Activated naive CD8-positive, alpha-beta T cell treated with anti-CD3 and anti-CD28 coated beads, Interleukin-2, amount 50 U/mL, for 24 hours (primary cell): Measurements from ENCODE around the gene HNMT.

Experiments
- ATAC-seq: fragments of 150-1000 bp; cut with Tn5 transposase; one replicate; pipeline ENCODE4 v1.10.0; 2021
- DNase-seq: peaks from one replicate; pipeline ENCODE4 v3.0.0; 2021
- H3K27ac Mint-ChIP-seq: one replicate; pipeline ENCODE4 v1.8.0; 2021; ENCODE audit warnings: mild to moderate bottlenecking, mixed read lengths
- H3K27me3 Mint-ChIP-seq: one replicate; pipeline ENCODE4 v1.8.0; 2021; ENCODE audit warnings: mixed read lengths
- H3K36me3 Mint-ChIP-seq: one replicate; pipeline ENCODE4 v1.8.0; 2021; ENCODE audit warnings: low read depth, mixed read lengths
- H3K4me1 Mint-ChIP-seq: one replicate; pipeline ENCODE4 v1.8.0; 2021; ENCODE audit warnings: mixed read lengths
- H3K4me3 Mint-ChIP-seq: one replicate; pipeline ENCODE4 v1.8.0; 2021; ENCODE audit warnings: mild to moderate bottlenecking, moderate library complexity, mixed read lengths
- H3K9me3 Mint-ChIP-seq: one replicate; pipeline ENCODE4 v1.8.0; 2021; ENCODE audit warnings: mixed read lengths

The HNMT gene

DNA sequence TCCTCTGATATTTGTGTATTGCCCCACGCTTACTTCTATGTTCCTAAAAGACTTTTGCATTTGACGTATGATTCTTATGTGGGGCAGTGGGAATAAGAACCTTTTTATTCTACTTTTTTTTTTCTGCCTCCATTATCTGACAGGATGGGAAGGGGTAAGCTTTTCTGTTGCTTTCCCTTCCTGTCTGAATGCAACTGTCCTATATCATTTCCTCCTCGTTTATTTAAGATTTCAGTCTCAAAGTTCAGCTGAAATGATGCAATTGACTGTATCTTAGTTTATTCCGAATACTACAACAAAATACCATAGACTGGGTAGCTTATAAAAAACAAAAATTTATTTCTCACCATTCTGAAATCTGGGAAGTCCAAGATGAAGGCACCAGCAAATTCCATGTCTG, 24.1 kb upstream of the HNMT start:
- H3K9me3 Mint-ChIP-seq = no peaks in the 10 kb centered on the region
- H3K27ac Mint-ChIP-seq = no peak overlapping the region
- ATAC-seq (no peak), DNase-seq (no peak)
- H3K4me3 Mint-ChIP-seq = no peak overlapping the region
- no peaks in the 10 kb centered on the region for H3K4me1 Mint-ChIP-seq
- H3K27me3 Mint-ChIP-seq = no peaks in the 10 kb centered on the region
- H3K36me3 Mint-ChIP-seq = no peaks in the 10 kb centered on the region

DNA sequence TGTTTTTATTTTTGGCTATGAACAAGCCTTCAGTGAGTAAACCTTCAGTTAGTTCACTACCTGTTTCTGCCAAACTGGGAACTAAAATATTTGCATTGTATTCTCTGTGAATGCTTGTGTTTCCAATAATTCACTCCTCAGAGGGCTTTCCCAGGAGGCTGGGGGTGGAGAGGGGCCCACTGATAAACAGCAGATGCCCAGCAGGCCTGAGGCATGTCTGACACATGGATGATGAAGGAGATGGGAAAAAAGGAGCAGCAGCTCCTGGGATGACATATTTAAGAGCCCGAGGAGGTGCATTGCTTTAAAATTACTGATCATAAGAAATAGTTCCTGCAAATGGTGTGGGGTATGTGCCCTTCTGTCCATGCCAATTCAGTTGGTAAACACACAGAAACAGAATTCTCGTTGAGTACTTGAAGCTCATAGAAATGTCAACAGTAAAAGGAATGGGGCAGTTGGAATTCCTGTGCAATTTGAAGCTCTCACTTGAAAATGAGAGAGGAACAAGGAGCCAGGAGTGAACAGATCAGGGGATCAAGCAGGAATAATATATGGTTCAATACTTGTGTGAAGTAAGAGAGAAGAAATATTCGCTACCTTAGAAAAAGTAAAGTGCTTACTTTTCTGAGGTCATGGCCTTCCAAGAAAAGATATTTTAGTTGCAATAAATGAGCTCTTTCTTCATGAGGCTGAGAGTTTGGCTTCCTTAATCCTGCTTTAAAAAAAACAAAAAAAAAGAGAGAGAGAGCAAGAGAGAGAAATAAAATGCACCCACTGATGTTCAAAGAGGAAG, 22.0 kb upstream of the HNMT start:
- H3K4me3 Mint-ChIP-seq = no peak overlapping the region
- H3K27ac Mint-ChIP-seq = no peak overlapping the region
- H3K27me3 Mint-ChIP-seq = no peaks in the 10 kb centered on the region
- H3K9me3 Mint-ChIP-seq = no peaks in the 10 kb centered on the region
- H3K4me1 Mint-ChIP-seq = no peaks in the 10 kb centered on the region
- ATAC-seq (no peak), DNase-seq (no peak)
- H3K36me3 Mint-ChIP-seq = no peaks in the 10 kb centered on the region

DNA sequence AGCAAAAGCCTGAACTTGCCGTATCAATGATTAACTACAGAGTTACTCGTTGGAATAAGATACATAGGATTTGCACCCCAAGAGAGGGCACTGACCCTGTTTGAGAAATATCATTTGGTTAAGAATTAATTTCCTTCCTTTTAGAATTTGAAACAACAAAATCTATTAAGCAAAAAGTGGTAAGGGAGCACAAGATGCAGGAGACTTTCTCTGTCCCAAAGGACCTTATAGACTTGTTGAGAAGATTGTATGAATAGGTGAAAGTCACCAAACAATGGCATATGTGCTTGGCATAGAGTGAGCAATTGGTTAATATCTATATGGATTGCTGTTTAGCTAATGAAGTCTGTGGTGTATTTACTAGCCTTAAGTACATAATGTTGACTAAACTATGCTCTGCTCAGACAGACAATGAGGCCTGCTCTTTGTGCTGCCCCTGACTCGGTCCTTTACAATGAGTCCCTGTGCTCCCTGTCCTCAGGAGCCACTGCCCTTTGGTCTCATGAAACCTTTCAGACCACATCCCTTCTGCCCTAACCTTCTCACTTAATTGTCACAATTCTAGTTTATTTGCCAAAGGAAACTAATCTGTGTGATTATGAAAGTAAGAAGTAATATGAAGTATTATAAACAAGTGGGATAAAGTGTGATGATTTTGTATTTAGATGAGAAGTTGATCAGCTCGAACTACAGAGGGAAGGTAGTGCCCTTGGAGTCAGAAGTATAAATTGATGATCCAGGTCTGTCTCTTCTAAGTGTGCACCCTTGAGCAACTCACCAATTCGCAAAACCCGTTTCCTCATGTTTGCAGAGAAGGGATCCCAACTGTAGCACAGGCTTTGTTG, 21.2 kb upstream of the HNMT start:
- Mint-ChIP-seq H3K4me3 (no peak overlapping the region), H3K9me3 (no peaks in the 10 kb centered on the region), H3K4me1 (no peaks in the 10 kb centered on the region), H3K27me3 (peaks cover 5% of the 10 kb centered on the region), H3K27ac (no peak overlapping the region), H3K36me3 (no peaks in the 10 kb centered on the region)
- ATAC-seq = no peak
- no peak for DNase-seq

DNA sequence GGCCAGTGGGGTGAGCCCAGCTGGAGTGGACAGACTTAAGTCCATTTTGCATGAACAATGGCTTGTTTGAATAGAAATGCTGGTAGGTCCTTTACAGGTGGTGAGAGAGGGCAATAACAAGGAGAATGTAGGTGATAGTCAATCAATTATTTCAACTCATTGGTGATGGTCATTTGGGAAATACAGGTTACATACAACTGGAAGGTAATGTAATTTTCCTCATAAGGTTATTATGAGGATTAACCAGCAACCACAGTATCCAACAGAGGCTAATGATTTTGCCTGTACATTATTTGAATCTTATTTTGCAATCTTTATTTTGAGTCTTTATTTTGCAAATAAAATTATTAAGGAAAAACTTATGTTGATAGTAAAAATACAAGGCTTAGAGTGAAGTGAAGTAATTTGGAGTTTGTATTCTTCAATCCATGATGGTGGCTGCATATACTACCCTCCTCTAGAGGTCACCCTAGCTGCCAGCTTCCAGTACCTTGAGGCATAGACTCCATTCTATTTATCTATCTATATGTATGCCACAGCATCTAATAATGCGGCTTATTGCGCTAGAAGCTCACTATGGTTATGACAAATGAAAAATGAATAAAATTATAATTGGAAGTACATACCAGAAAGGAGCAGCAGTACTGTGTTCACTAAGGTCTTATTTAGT, 20.5 kb upstream of the HNMT start:
- no peak for ATAC-seq
- DNase-seq = no peak
- Mint-ChIP-seq H3K9me3 (no peaks in the 10 kb centered on the region), H3K4me1 (no peaks in the 10 kb centered on the region), H3K27ac (no peak overlapping the region), H3K27me3 (peaks cover 5% of the 10 kb centered on the region), H3K36me3 (no peaks in the 10 kb centered on the region), H3K4me3 (no peak overlapping the region)

DNA sequence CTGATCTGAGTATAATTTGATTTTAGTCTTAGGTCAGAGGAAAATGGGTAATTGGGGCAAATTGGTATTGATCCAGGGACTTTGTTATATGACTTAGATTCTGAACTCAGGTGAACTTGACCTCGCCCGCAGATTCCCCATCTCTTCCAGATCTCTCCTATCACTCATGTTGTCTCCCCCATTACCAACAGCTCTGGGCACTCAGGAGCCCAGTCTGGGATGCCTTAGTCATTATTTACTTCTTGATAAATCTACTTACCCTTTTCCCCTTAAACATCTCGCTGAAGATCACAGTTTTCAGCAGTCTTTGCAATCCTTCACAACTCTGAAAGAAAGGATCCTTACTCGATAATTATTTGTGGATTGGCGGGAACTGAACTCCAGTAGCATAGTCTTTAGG, 19.6 kb upstream of the HNMT start:
- H3K27me3 Mint-ChIP-seq = peaks cover 5% of the 10 kb centered on the region
- no peaks in the 10 kb centered on the region for H3K36me3 Mint-ChIP-seq
- H3K27ac Mint-ChIP-seq = no peak overlapping the region
- DNase-seq = no peak
- no peaks in the 10 kb centered on the region for H3K4me1 Mint-ChIP-seq
- H3K9me3 Mint-ChIP-seq = no peaks in the 10 kb centered on the region
- ATAC-seq = no peak
- no peak overlapping the region for H3K4me3 Mint-ChIP-seq

DNA sequence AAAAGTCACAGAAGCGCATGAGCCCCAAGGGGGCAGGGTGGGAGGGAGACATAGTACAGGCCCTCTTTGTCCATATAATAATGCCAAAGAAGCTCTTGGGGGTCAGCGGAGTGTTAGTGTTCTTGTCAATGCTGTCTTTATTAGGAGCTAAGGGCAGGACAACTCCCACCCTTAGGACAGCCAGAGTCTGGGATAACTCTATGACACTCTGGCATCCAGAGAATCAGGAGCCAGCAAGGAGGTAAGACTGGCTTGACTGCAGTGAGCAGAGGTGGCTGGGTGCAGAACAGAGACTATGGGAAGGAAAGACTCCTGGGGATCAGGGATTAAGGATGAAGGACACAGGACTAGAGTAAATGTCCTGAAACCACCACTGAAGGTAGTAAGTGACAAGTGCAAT, 19.0 kb upstream of the HNMT start:
- H3K27ac Mint-ChIP-seq = no peak overlapping the region
- ATAC-seq (no peak), DNase-seq (no peak)
- H3K9me3 Mint-ChIP-seq = no peaks in the 10 kb centered on the region
- H3K27me3 Mint-ChIP-seq = peaks cover 5% of the 10 kb centered on the region
- no peaks in the 10 kb centered on the region for H3K4me1 Mint-ChIP-seq
- no peaks in the 10 kb centered on the region for H3K36me3 Mint-ChIP-seq
- H3K4me3 Mint-ChIP-seq = no peak overlapping the region

DNA sequence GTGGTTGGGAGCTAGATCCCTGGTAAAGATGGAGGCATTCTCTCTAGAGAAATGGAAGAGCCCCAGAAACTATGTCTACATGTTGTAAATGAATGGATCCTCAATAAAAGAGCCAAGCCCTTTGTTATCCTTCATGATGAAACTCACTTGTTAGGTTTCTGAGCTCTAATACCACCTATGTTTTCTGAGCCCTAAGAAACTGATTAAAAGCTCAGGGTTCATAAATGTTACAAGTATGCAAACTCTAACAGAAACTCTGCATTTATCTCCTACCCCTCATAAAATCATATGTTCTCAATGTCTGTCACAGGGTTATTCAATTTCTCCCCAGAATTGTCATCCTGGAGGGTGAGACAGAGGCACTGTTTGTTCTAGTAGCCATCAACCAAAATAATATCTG, 18.0 kb upstream of the HNMT start:
- Mint-ChIP-seq H3K4me3 (no peak overlapping the region), H3K27me3 (peaks cover 5% of the 10 kb centered on the region), H3K36me3 (no peaks in the 10 kb centered on the region), H3K4me1 (no peaks in the 10 kb centered on the region), H3K9me3 (no peaks in the 10 kb centered on the region), H3K27ac (no peak overlapping the region)
- DNase-seq (no peak), ATAC-seq (no peak)

DNA sequence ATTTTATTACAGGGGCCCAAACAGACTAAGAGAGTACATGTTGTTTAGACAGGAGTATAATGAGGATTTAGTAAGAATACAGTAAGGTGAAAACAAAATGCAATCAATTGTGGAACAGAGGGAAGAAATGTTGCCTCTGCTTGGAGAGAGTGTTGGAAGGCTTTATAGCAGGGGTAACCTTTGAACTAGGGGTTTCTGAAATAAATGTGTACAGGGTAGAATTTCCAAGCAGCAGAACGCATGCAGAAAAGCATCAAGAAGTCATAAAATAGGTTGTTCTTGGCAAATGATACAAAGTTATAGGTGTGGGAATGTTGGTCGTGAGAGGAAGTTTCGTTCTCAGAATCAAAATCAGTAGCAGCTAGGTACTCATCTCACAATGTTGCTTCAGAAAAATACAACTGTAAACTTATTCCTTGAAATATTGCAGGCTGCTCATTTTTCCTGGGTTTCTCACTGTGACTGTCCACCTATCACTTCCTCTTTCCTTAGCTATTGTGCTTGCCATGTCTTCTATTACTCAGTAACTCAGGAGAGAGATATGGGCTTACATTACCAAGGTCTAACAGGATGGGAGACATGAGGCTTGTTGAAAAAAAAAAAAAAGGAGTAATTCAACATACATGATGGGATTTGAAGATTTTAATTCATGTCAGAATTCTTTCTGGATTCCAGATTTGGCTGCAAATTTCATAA, 17.1 kb upstream of the HNMT start:
- DNase-seq (no peak), ATAC-seq (no peak)
- Mint-ChIP-seq H3K36me3 (no peaks in the 10 kb centered on the region), H3K4me1 (peaks cover 8% of the 10 kb centered on the region), H3K4me3 (no peak overlapping the region), H3K27ac (no peak overlapping the region), H3K27me3 (peaks cover 5% of the 10 kb centered on the region), H3K9me3 (no peaks in the 10 kb centered on the region)

DNA sequence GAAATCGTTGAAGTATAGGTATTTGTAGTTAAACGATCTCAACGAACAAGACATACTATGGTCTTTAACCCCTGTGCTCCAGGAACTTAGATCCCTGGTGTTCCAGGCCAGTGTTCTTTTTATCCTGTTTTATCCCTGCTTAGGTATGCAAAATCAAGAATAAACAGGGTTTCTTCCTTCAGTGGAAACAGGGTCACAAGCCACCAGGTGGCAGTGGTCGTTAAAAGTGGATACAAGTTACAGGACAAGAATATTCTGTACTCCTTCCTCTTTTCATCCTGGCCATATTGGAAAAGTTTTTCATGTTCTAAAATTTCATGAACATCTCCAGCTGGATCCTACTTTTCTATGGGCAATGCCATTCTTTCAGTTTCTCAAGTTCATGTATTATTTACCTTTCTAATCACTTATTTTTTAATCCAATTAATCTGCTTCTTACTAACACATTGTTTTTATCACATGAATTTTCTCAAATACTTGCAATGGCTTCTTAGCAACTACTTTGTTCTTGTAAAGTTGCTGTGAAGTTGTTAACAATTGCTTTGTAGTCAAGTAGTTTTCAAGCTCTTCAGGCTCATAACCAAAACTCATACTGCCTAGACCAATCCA, 16.4 kb upstream of the HNMT start:
- DNase-seq = peak; percentile 34
- Mint-ChIP-seq H3K27me3 (peaks cover 5% of the 10 kb centered on the region), H3K27ac (no peak overlapping the region), H3K36me3 (no peaks in the 10 kb centered on the region), H3K9me3 (no peaks in the 10 kb centered on the region), H3K4me1 (peaks cover 13% of the 10 kb centered on the region), H3K4me3 (no peak overlapping the region)
- ATAC-seq = no peak

DNA sequence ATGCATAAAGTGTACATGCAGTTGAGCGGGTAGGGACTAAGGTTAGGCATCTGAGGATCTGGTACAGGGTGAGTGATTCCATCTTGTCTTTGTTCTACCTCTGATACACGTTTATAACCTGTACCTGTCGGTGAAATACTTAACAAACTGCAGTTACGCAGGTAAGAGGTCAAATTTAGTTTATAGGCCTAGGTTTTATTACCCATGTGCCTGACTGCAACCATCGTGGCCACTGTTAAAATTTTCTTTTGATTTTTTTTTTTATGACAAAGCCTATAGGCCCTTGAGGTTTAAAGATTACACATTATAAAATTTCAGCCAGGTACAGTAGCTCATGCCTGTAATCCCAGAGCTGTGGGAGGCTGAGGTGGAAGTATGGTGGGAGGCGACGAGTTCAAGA, 15.4 kb upstream of the HNMT start:
- no peaks in the 10 kb centered on the region for H3K9me3 Mint-ChIP-seq
- H3K4me3 Mint-ChIP-seq = no peak overlapping the region
- peaks cover 17% of the 10 kb centered on the region for H3K4me1 Mint-ChIP-seq
- no peaks in the 10 kb centered on the region for H3K36me3 Mint-ChIP-seq
- peaks cover 5% of the 10 kb centered on the region for H3K27me3 Mint-ChIP-seq
- no peak overlapping the region for H3K27ac Mint-ChIP-seq
- ATAC-seq = no peak
- no peak for DNase-seq

DNA sequence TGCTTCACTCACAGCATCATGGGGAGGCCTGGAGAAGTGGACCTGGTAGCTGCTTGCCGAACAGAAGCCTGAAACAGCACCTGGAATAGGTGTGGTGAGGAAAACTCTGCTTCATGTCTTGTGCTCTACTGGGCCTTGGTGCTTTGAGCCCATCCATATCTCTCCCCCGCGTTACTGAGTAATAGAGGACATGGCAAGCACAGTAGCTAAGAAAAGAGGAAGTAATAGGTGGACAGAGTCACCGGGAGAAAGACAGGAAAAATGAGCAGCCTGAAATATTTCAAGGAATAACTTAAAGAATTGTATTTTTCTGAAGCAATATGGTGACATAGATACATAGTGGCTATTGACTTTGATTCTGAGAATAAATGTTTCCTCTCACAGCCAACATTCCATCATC, 14.0 kb upstream of the HNMT start:
- DNase-seq = no peak
- ATAC-seq = no peak
- Mint-ChIP-seq H3K27ac (no peak overlapping the region), H3K4me3 (no peak overlapping the region), H3K27me3 (peaks cover 5% of the 10 kb centered on the region), H3K9me3 (no peaks in the 10 kb centered on the region), H3K4me1 (peaks cover 17% of the 10 kb centered on the region), H3K36me3 (no peaks in the 10 kb centered on the region)

DNA sequence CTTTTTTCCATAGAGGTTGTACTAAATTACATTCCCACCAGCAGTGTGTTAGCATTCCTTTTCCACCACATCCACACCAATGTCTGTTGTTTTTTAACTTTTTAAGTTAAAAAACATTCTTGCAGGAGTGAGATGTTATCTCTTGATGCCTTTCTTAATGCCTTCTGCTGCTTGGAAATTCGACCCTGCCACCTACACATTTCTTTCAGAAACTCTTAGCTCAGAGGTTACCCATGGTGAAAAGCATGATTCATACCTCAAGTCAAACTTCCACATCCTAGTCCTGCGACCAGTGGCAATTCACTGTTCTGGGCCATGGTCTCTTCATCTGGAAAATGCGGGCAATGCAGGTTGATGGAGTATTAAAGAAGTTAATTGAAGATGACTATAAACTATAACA, 12.7 kb upstream of the HNMT start:
- Mint-ChIP-seq H3K9me3 (no peaks in the 10 kb centered on the region), H3K4me1 (peaks cover 17% of the 10 kb centered on the region), H3K4me3 (no peak overlapping the region), H3K27me3 (peaks cover 5% of the 10 kb centered on the region), H3K27ac (no peak overlapping the region), H3K36me3 (no peaks in the 10 kb centered on the region)
- no peak for ATAC-seq
- no peak for DNase-seq

DNA sequence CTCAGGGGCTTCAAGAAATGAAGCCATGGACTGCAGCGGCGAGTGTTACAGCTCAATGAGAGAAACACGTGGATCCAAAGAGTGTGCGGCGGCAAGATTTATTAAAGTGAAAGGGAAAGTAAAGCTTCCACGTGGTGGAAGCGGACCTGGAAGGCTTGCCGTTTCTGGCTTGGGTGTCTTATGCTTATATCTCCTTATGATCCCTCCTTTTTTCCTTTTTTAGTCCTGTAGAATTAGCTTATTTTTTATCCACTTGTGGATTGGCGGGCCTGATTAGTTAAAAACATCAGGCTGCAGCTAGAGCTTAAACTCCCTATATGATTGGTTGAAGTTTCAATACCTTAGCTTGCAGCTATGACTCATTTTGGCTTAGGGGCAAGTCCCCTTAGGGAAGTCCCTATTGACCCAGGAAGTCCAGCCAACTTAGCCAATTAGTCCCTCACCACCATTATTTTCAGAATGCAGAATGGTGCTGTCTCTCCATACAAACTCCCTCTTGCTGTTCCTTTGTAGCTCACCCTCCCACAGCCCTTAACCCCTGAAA, 11.6 kb upstream of the HNMT start:
- Mint-ChIP-seq H3K9me3 (no peaks in the 10 kb centered on the region), H3K36me3 (no peaks in the 10 kb centered on the region), H3K4me3 (peak overlapping the region; percentile 64), H3K27ac (peak overlapping the region; percentile 70), H3K4me1 (peaks cover 17% of the 10 kb centered on the region), H3K27me3 (peaks cover 8% of the 10 kb centered on the region)
- DNase-seq (no peak), ATAC-seq (no peak)

DNA sequence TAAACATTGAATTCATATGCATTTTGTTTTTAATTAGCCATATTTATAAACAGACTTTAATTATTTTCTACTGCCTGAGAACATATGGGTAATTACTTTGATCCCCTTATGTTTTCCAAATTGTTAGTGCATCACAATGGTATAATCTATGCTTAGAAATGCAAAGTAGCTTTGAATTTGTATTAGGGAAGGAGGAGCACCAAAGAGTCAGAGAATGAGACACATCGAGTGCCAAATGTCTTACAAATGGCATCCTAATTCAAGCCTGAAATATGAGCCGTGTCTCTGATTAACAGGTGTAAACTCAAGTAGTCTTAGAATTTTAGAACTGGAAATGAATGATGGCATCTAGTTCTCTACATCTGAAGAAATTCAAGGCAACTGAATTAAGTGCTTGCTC, 8.7 kb upstream of the HNMT start:
- DNase-seq (no peak), ATAC-seq (no peak)
- H3K27me3 Mint-ChIP-seq = peaks cover 3% of the 10 kb centered on the region
- peaks cover 17% of the 10 kb centered on the region for H3K4me1 Mint-ChIP-seq
- no peaks in the 10 kb centered on the region for H3K36me3 Mint-ChIP-seq
- no peaks in the 10 kb centered on the region for H3K9me3 Mint-ChIP-seq
- no peak overlapping the region for H3K4me3 Mint-ChIP-seq
- H3K27ac Mint-ChIP-seq = no peak overlapping the region
